ENCODE measurements around the gene MVB12A. TPM values are rescaled to one million over a fixed set of nuclear protein-coding genes. Genes with fewer than 3 reads are reported as not detected.

The MVB12A gene
- total RNA-seq, 2 experiments from 2014 or later, result 57.3 to 65.1 TPM

DNA sequence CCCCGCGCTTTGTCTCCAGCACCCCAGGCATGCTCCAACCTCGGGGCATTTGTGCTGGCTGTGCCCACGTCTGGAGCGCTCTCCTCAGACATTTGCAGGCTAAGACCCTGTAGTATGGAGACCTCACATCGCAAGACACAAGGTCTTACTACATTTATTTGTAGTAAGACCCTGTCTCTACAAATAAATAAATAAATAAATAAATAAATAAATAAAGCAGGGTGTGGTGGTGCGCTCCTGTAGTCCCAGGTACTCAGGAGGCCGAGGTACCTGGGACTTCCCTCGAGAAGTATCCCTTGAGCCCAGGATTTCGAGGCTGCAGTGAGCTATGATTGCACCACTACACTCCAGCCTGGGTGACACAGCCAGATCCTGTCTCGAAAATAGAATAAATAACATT lies 36.3 kb downstream of the MVB12A start:
- BruUV-seq (replicated peaks), result no TSS peak
- TF ChIP-seq EZH2phosphoT487 (IDR thresholded peaks at IDR 0.05; ENCODE audit: borderline replicate concordance, low read depth, low read length), result no peak
- CTCF ChIA-PET (ENCODE audit: unreplicated experiment), result no interaction called here
- no peaks in the 10 kb centered on the region for H3K79me2 ChIP-seq (ENCODE audit: insufficient read depth, low read depth, low read length)
- H3K4me3 ChIP-seq (ENCODE audit: low read depth, low read length, poor library complexity, severe bottlenecking), result no peak overlapping the region
- POLR2A ChIA-PET, result interaction anchor here (0.6 kb wide), 1 partner anchor 16 kb away, joined by 3 read pairs; no protein-coding TSS in a partner anchor
- H4K20me1 ChIP-seq (ENCODE audit: insufficient read depth, low read length), result no peaks in the 10 kb centered on the region
- H3K9me2 ChIP-seq (ENCODE audit: insufficient read depth, low read length), result no peaks in the 10 kb centered on the region
- H3K36me3 ChIP-seq (ENCODE audit: insufficient read depth, low read length), result no peaks in the 10 kb centered on the region
- intact Hi-C loops (cut with micrococcal nuclease; ENCODE audit: unreplicated experiment), result no loop called here
- no peak overlapping the region for H2AFZ ChIP-seq (ENCODE audit: low read length)
- H3K9me3 ChIP-seq (ENCODE audit: low read length), result no peaks in the 10 kb centered on the region
- no peak overlapping the region for H3K27ac ChIP-seq (ENCODE audit: low read depth, low read length, poor library complexity, severe bottlenecking)
- no peak overlapping the region for H3K4me2 ChIP-seq (ENCODE audit: low read length)
- peaks cover 7% of the 10 kb centered on the region for H3K4me1 ChIP-seq (ENCODE audit: insufficient read depth, low read length, poor library complexity, severe bottlenecking)
- no peak for DNase-seq (ENCODE audit: low spot score)

GRCh38 chr19:17457616-17458015 lies 37.8 kb downstream of the MVB12A start:
- Histone ChIP-seq H3K36me3 (ENCODE audit: insufficient read depth, low read length) (no peaks in the 10 kb centered on the region), H3K27ac (ENCODE audit: low read depth, low read length, poor library complexity, severe bottlenecking) (no peak overlapping the region), H4K20me1 (ENCODE audit: insufficient read depth, low read length) (no peaks in the 10 kb centered on the region), H3K9me3 (ENCODE audit: low read length) (no peaks in the 10 kb centered on the region), H3K9me2 (ENCODE audit: insufficient read depth, low read length) (no peaks in the 10 kb centered on the region), H2AFZ (ENCODE audit: low read length) (no peak overlapping the region), H3K4me2 (ENCODE audit: low read length) (no peak overlapping the region), H3K4me3 (ENCODE audit: low read depth, low read length, poor library complexity, severe bottlenecking) (no peak overlapping the region), H3K79me2 (ENCODE audit: insufficient read depth, low read depth, low read length) (no peaks in the 10 kb centered on the region), H3K4me1 (ENCODE audit: insufficient read depth, low read length, poor library complexity, severe bottlenecking) (peaks cover 7% of the 10 kb centered on the region)
- ChIA-PET POLR2A (no interaction called here), CTCF (ENCODE audit: unreplicated experiment) (no interaction called here)
- no TSS peak for BruUV-seq (replicated peaks)
- DNase-seq (ENCODE audit: low spot score), result no peak
- intact Hi-C loops (cut with micrococcal nuclease; ENCODE audit: unreplicated experiment), result no loop called here
- no peak for TF ChIP-seq EZH2phosphoT487 (IDR thresholded peaks at IDR 0.05; ENCODE audit: borderline replicate concordance, low read depth, low read length)
- TF ChIP-seq, protein P1, sequence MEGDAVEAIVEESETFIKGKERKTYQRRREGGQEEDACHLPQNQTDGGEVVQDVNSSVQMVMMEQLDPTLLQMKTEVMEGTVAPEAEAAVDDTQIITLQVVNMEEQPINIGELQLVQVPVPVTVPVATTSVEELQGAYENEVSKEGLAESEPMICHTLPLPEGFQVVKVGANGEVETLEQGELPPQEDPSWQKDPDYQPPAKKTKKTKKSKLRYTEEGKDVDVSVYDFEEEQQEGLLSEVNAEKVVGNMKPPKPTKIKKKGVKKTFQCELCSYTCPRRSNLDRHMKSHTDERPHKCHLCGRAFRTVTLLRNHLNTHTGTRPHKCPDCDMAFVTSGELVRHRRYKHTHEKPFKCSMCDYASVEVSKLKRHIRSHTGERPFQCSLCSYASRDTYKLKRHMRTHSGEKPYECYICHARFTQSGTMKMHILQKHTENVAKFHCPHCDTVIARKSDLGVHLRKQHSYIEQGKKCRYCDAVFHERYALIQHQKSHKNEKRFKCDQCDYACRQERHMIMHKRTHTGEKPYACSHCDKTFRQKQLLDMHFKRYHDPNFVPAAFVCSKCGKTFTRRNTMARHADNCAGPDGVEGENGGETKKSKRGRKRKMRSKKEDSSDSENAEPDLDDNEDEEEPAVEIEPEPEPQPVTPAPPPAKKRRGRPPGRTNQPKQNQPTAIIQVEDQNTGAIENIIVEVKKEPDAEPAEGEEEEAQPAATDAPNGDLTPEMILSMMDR (conservative IDR thresholded peaks at IDR 0.05; ENCODE audit: low read length), result no peak

GRCh38 chr19:17458970-17459369 lies 39.1 kb downstream of the MVB12A start:
- H3K27ac ChIP-seq (ENCODE audit: low read depth, low read length, poor library complexity, severe bottlenecking), result no peak overlapping the region
- H3K9me3 ChIP-seq (ENCODE audit: low read length), result no peaks in the 10 kb centered on the region
- H3K4me1 ChIP-seq (ENCODE audit: insufficient read depth, low read length, poor library complexity, severe bottlenecking), result no peaks in the 10 kb centered on the region
- no peak overlapping the region for H3K4me2 ChIP-seq (ENCODE audit: low read length)
- H3K36me3 ChIP-seq (ENCODE audit: insufficient read depth, low read length), result no peaks in the 10 kb centered on the region
- no peak for DNase-seq (ENCODE audit: low spot score)
- H2AFZ ChIP-seq (ENCODE audit: low read length), result no peak overlapping the region
- H3K79me2 ChIP-seq (ENCODE audit: insufficient read depth, low read depth, low read length), result no peaks in the 10 kb centered on the region
- ChIA-PET POLR2A (no interaction called here), CTCF (ENCODE audit: unreplicated experiment) (no interaction called here)
- BruUV-seq (replicated peaks), result no TSS peak
- H3K9me2 ChIP-seq (ENCODE audit: insufficient read depth, low read length), result no peaks in the 10 kb centered on the region
- H3K4me3 ChIP-seq (ENCODE audit: low read depth, low read length, poor library complexity, severe bottlenecking), result no peak overlapping the region
- H4K20me1 ChIP-seq (ENCODE audit: insufficient read depth, low read length), result no peaks in the 10 kb centered on the region
- TF ChIP-seq, protein P1 (conservative IDR thresholded peaks at IDR 0.05; ENCODE audit: low read length), result no peak
- TF ChIP-seq EZH2phosphoT487 (IDR thresholded peaks at IDR 0.05; ENCODE audit: borderline replicate concordance, low read depth, low read length), result no peak
- intact Hi-C loops (cut with micrococcal nuclease; ENCODE audit: unreplicated experiment), result no loop called here
